WTC11 (cell line): ENCODE data around the gene HYAL1. TPM values are rescaled to one million over a fixed set of nuclear protein-coding genes. Genes with fewer than 3 reads are reported as not detected.

Experiments
- ATF1 ChIP-seq: sonication (generic); formaldehyde crosslinking; IDR thresholded peaks from 2 replicates; pipeline ENCODE4 v1.8.1; 2023; ENCODE audit warnings: mild to moderate bottlenecking, moderate library complexity, missing genetic modification reagents
- ATF3 ChIP-seq: sonication (generic); formaldehyde crosslinking; conservative IDR thresholded peaks from 2 replicates; pipeline ENCODE4 v1.8.1; 2022; ENCODE audit warnings: mild to moderate bottlenecking, missing genetic modification reagents
- ATF6 ChIP-seq: sonication (generic); formaldehyde crosslinking; IDR thresholded peaks from 2 replicates; pipeline ENCODE4 v1.8.1; 2023; ENCODE audit warnings: mild to moderate bottlenecking, missing genetic modification reagents
- CREB1 ChIP-seq: sonication (generic); formaldehyde crosslinking; IDR thresholded peaks from 2 replicates; pipeline ENCODE4 v1.8.0; 2023; ENCODE audit warnings: mild to moderate bottlenecking, missing genetic modification reagents
- CREM ChIP-seq: sonication (generic); formaldehyde crosslinking; IDR thresholded peaks from 2 replicates; pipeline ENCODE4 v1.8.1; 2022; ENCODE audit warnings: mild to moderate bottlenecking, missing genetic modification reagents, moderate library complexity
- E2F4 ChIP-seq: sonication (generic); formaldehyde crosslinking; IDR thresholded peaks from 2 replicates; pipeline ENCODE4 v1.8.1; 2022; ENCODE audit warnings: low read depth, mild to moderate bottlenecking, moderate library complexity, missing genetic modification reagents, borderline replicate concordance
- EMX1 ChIP-seq: fragments of 250-450 bp; sonication (Bioruptor Pico); IDR thresholded peaks from 2 replicates; pipeline ENCODE4 v1.8.0; 2021; ENCODE audit warnings: mild to moderate bottlenecking
- ERG ChIP-seq: fragments of 250-450 bp; sonication (Bioruptor Pico); IDR thresholded peaks from 2 replicates; pipeline ENCODE4 v1.8.0; 2021; ENCODE audit warnings: mild to moderate bottlenecking
- FOXK1 ChIP-seq: sonication (generic); formaldehyde crosslinking; IDR thresholded peaks from 2 replicates; pipeline ENCODE4 v1.8.0; 2022; ENCODE audit warnings: mild to moderate bottlenecking, moderate library complexity, missing genetic modification reagents
- FOXP4 ChIP-seq: sonication (generic); formaldehyde crosslinking; IDR thresholded peaks from 2 replicates; pipeline ENCODE4 v1.8.0; 2022; ENCODE audit warnings: mild to moderate bottlenecking, missing genetic modification reagents
- HMGA2 ChIP-seq: fragments of 250-450 bp; sonication (Bioruptor Pico); IDR thresholded peaks from 2 replicates; pipeline ENCODE4 v1.4.0; 2021; ENCODE audit warnings: mild to moderate bottlenecking, moderate library complexity
- IRF2 ChIP-seq: sonication (generic); formaldehyde crosslinking; IDR thresholded peaks from 2 replicates; pipeline ENCODE4 v1.8.0; 2022; ENCODE audit warnings: low read depth, missing genetic modification reagents, borderline replicate concordance
- NR1H2 ChIP-seq: sonication (generic); formaldehyde crosslinking; IDR thresholded peaks from 2 replicates; pipeline ENCODE4 v1.9.0; 2021; ENCODE audit warnings: mild to moderate bottlenecking, moderate library complexity, missing genetic modification reagents
- NR2C2 ChIP-seq: sonication (generic); formaldehyde crosslinking; IDR thresholded peaks from 2 replicates; pipeline ENCODE4 v1.8.0; 2022; ENCODE audit warnings: mild to moderate bottlenecking, missing genetic modification reagents
- OVOL2 ChIP-seq: fragments of 250-450 bp; sonication (Bioruptor Pico); IDR thresholded peaks from 2 replicates; pipeline ENCODE4 v1.9.0; 2021; ENCODE audit warnings: mild to moderate bottlenecking, borderline replicate concordance
- SOX15 ChIP-seq: fragments of 250-450 bp; sonication (Bioruptor Pico); IDR thresholded peaks from 2 replicates; pipeline ENCODE4 v1.9.0; 2021; ENCODE audit warnings: mild to moderate bottlenecking
- SP1 ChIP-seq: sonication (generic); formaldehyde crosslinking; conservative IDR thresholded peaks from 2 replicates; pipeline ENCODE4 v1.8.1; 2022; ENCODE audit warnings: missing genetic modification reagents
- STAT6 ChIP-seq: sonication (generic); formaldehyde crosslinking; conservative IDR thresholded peaks from 2 replicates; pipeline ENCODE4 v1.8.1; 2023; ENCODE audit warnings: mild to moderate bottlenecking, low read depth, missing genetic modification reagents, moderate library complexity
- ZNF263 ChIP-seq: sonication (generic); formaldehyde crosslinking; IDR thresholded peaks from 2 replicates; pipeline ENCODE4 v1.8.1; 2022; ENCODE audit warnings: low read depth, mild to moderate bottlenecking, moderate library complexity, missing genetic modification reagents
- ZNF416 ChIP-seq: fragments of 250-450 bp; sonication (Bioruptor Pico); IDR thresholded peaks from 2 replicates; pipeline ENCODE4 v1.9.0; 2021; ENCODE audit warnings: mild to moderate bottlenecking, inconsistent platforms
- ZNF671 ChIP-seq: fragments of 250-450 bp; sonication (Bioruptor Pico); IDR thresholded peaks from 2 replicates; pipeline ENCODE4 v1.8.0; 2021; ENCODE audit warnings: mild to moderate bottlenecking
- total RNA-seq: library from RNA; stranded (reverse); gene quantifications from 3 replicates; pipeline ENCODE4 v1.2.3, GENCODE V29; 2021

Gene HYAL1
- total RNA-seq, 1 experiment from 2014 or later = 3.4 TPM

- no peak for TF ChIP-seq E2F4 (CRISPR knock-in tag)
- no peak for TF ChIP-seq SOX15
- no peak for TF ChIP-seq IRF2 (CRISPR knock-in tag)
- TF ChIP-seq ZNF671 (CRISPR knock-in tag) = no peak
- no peak for TF ChIP-seq FOXP4 (CRISPR knock-in tag)
- no peak for TF ChIP-seq ATF1 (CRISPR knock-in tag)
- no peak for TF ChIP-seq OVOL2 (CRISPR knock-in tag)
- no peak for TF ChIP-seq ATF6 (CRISPR knock-in tag)
- TF ChIP-seq CREM (CRISPR knock-in tag) = no peak
- TF ChIP-seq HMGA2 (CRISPR knock-in tag) = no peak
- TF ChIP-seq ZNF263 (CRISPR knock-in tag) = no peak
- TF ChIP-seq NR1H2 (CRISPR knock-in tag) = no peak
- 0 out of 2 replicates have a peak, but pooled peaks have one; percentile 24 for TF ChIP-seq SP1 (CRISPR knock-in tag)
- TF ChIP-seq FOXK1 (CRISPR knock-in tag) = no peak
- no peak for TF ChIP-seq ZNF416 (CRISPR knock-in tag)
- TF ChIP-seq NR2C2 (CRISPR knock-in tag) = no peak
- TF ChIP-seq STAT6 (CRISPR knock-in tag) = no peak
- TF ChIP-seq CREB1 (CRISPR knock-in tag) = no peak
- no peak for TF ChIP-seq EMX1
- no peak for TF ChIP-seq ERG
- no peak for TF ChIP-seq ATF3 (CRISPR knock-in tag)
These were observed 21.2 kb upstream of the HYAL1 start (continued) for GRCh38 chr3:50324351-50325112.
